ENCODE measurements around the gene CIT. TPM values are rescaled to one million over a fixed set of nuclear protein-coding genes. Genes with fewer than 3 reads are reported as not detected.

Gene CIT
- total and polyA plus RNA-seq, 7 donors: 1.2 to 9.2 (median 5.4) TPM

GRCh38 chr12:119687879-119688278 lies 189.2 kb downstream of the CIT start:
- 83 to 94% methylated on average over 9 of the region's 9 CpGs for WGBS, 2 donors
- intact Hi-C loops (cut with DNase I): no loop called here
- H3K27ac ChIP-seq: no peak overlapping the region

GRCh38 chr12:119687406-119687805 lies 189.7 kb downstream of the CIT start:
- Histone ChIP-seq H3K27me3 (no peaks in the 10 kb centered on the region), H3K36me3 (no peaks in the 10 kb centered on the region), H3K4me1 (peaks cover 0 to 3% (median 0%) of the 10 kb centered on the region in 4 donors), H3K4me3 (no peak overlapping the region), H3K27ac (no peak overlapping the region), H3K9me3 (no peaks in the 10 kb centered on the region)
- intact Hi-C loops (cut with DNase I): no loop called here
- TF ChIP-seq POLR2AphosphoS5 (IDR thresholded peaks at IDR 0.05) (no peak), EP300 (IDR thresholded peaks at IDR 0.05) (no peak), CTCF (IDR thresholded peaks at IDR 0.05) (no peak), POLR2A (IDR thresholded peaks at IDR 0.05) (no peak)
- 45 to 70% methylated on average over 14 of the region's 14 CpGs for WGBS, 2 donors
- DNase-seq: no peak

More at GRCh38 chr12:119687879-119688278, 189.2 kb downstream of the CIT start:
- Histone ChIP-seq H3K9me3 (no peaks in the 10 kb centered on the region), H3K36me3 (no peaks in the 10 kb centered on the region), H3K4me1 (peaks cover 0 to 8% (median 2%) of the 10 kb centered on the region in 4 donors), H3K27me3 (no peaks in the 10 kb centered on the region), H3K4me3 (no peak overlapping the region)
- DNase-seq: no peak
- TF ChIP-seq POLR2A (IDR thresholded peaks at IDR 0.05) (no peak), POLR2AphosphoS5 (IDR thresholded peaks at IDR 0.05) (no peak), CTCF (IDR thresholded peaks at IDR 0.05) (no peak), EP300 (IDR thresholded peaks at IDR 0.05) (no peak)

- H3K4me3 ChIP-seq: no peak overlapping the region
- H3K9me3 ChIP-seq: no peaks in the 10 kb centered on the region
- H3K36me3 ChIP-seq: peaks cover 0 to 5% (median 1%) of the 10 kb centered on the region in 4 donors
- intact Hi-C loops (cut with DNase I): no loop called here
- no peaks in the 10 kb centered on the region for H3K4me1 ChIP-seq
- H3K27ac ChIP-seq: no peak overlapping the region
- no peaks in the 10 kb centered on the region for H3K27me3 ChIP-seq
- DNase-seq: no peak
- no peak for TF ChIP-seq POLR2A (IDR thresholded peaks at IDR 0.05)
- TF ChIP-seq POLR2AphosphoS5 (IDR thresholded peaks at IDR 0.05): no peak
- TF ChIP-seq EP300 (IDR thresholded peaks at IDR 0.05): no peak
- no peak for TF ChIP-seq CTCF (IDR thresholded peaks at IDR 0.05)
- WGBS, 2 donors: 92% methylated on average over 13 of the region's 13 CpGs
These were observed 190.3 kb downstream of the CIT start for GRCh38 chr12:119686776-119687175.

- peaks cover 0 to 9% (median 5%) of the 10 kb centered on the region in 4 donors for H3K36me3 ChIP-seq
These were observed 190.8 kb downstream of the CIT start for GRCh38 chr12:119686355-119686754.

More at GRCh38 chr12:119686355-119686754, 190.8 kb downstream of the CIT start:
- Histone ChIP-seq H3K4me3 (no peak overlapping the region), H3K27me3 (no peaks in the 10 kb centered on the region), H3K27ac (no peak overlapping the region), H3K4me1 (no peaks in the 10 kb centered on the region), H3K9me3 (no peaks in the 10 kb centered on the region)
- DNase-seq: no peak
- no peak for TF ChIP-seq CTCF (IDR thresholded peaks at IDR 0.05)
- 43 to 79% methylated on average over 12 of the region's 12 CpGs for WGBS, 2 donors
- intact Hi-C loops (cut with DNase I): no loop called here

Data from sigmoid colon (tissue), 7 donors.